Measurements from ENCODE around the gene NSD2. TPM values are rescaled to one million over a fixed set of nuclear protein-coding genes. Genes with fewer than 3 reads are reported as not detected.

NSD2 gene
- total and polyA plus RNA-seq, 9 of the 15 experiments (the other 6 are each of a cell fraction or from before 2014, with no cell fraction given): 6.4 to 126 (median 58.8) TPM

- TF ChIP-seq MGA (IDR thresholded peaks at IDR 0.05) (peak; percentile 93), ERF (CRISPR knock-in tag; IDR thresholded peaks at IDR 0.05) (peak; percentile 68; the same call in 1 of the 2 replicates), ZNF165 (CRISPR knock-in tag; IDR thresholded peaks at IDR 0.05; ENCODE audit: borderline replicate concordance) (no peak), ZNF407 (IDR thresholded peaks at IDR 0.05; ENCODE audit: low read depth) (peak; percentile 84), TCF7L2 (IDR thresholded peaks at IDR 0.05; ENCODE audit: low read depth, low read length) (peak; percentile 93), ESRRA (IDR thresholded peaks at IDR 0.05; ENCODE audit: borderline replicate concordance, low read depth) (peak; percentile 84; the same call in 1 of the 2 replicates)
Measured at GRCh38 chr4:2008921-2009650, 137.9 kb downstream of the NSD2 start, which contains the start of gene NELFA (continued).

Data from K562 (cell line).